Glutamatergic neuron (in vitro differentiated cells): Measurements from ENCODE around the gene CRYL1. TPM values are rescaled to one million over a fixed set of nuclear protein-coding genes. Genes with fewer than 3 reads are reported as not detected.

Experiments used
- DNase-seq: peaks from one replicate; pipeline ENCODE4 v3.0.0; 2022
- H3K27ac Mint-ChIP-seq: one replicate; pipeline ENCODE4 v1.8.0; 2020; ENCODE audit warnings: mild to moderate bottlenecking, mixed read lengths, inconsistent platforms; ENCODE audit not compliant: unreplicated experiment
- H3K27me3 Mint-ChIP-seq: one replicate; pipeline ENCODE4 v1.8.0; 2020; ENCODE audit warnings: mild to moderate bottlenecking, moderate library complexity, mixed read lengths, inconsistent platforms; ENCODE audit not compliant: unreplicated experiment
- H3K36me3 Mint-ChIP-seq: one replicate; pipeline ENCODE4 v1.8.0; 2020; ENCODE audit warnings: mild to moderate bottlenecking, mixed read lengths, inconsistent platforms; ENCODE audit not compliant: unreplicated experiment
- H3K4me1 Mint-ChIP-seq: one replicate; pipeline ENCODE4 v1.8.0; 2020; ENCODE audit warnings: mild to moderate bottlenecking, low read depth, mixed read lengths, inconsistent platforms; ENCODE audit not compliant: unreplicated experiment
- H3K4me3 Mint-ChIP-seq: one replicate; pipeline ENCODE4 v1.8.0; 2020; ENCODE audit warnings: mild to moderate bottlenecking, mixed read lengths, inconsistent platforms; ENCODE audit not compliant: unreplicated experiment
- H3K9me3 Mint-ChIP-seq: one replicate; pipeline ENCODE4 v1.8.0; 2020; ENCODE audit warnings: mild to moderate bottlenecking, moderate library complexity, mixed read lengths, inconsistent platforms; ENCODE audit not compliant: unreplicated experiment
- total RNA-seq: library from RNA; stranded (reverse); fragmentation: NEBNext Ultra II Directional; extraction: Animal tissue kit (Norgen Biotek cat#: 25700); gene quantifications from one replicate; pipeline ENCODE4 v1.2.1, GENCODE V29; 2021; ENCODE audit not compliant: unreplicated experiment
- TF ChIP-seq, protein P1 (sequence below): fragments of 200-600 bp; sonication (generic); IDR thresholded peaks from one replicate; pipeline ENCODE4 v1.5.0; 2021; ENCODE audit not compliant: partially characterized antibody, unreplicated experiment

The CRYL1 gene
- total RNA-seq, 1 donor from 2014 or later: 1.1 TPM

DNA sequence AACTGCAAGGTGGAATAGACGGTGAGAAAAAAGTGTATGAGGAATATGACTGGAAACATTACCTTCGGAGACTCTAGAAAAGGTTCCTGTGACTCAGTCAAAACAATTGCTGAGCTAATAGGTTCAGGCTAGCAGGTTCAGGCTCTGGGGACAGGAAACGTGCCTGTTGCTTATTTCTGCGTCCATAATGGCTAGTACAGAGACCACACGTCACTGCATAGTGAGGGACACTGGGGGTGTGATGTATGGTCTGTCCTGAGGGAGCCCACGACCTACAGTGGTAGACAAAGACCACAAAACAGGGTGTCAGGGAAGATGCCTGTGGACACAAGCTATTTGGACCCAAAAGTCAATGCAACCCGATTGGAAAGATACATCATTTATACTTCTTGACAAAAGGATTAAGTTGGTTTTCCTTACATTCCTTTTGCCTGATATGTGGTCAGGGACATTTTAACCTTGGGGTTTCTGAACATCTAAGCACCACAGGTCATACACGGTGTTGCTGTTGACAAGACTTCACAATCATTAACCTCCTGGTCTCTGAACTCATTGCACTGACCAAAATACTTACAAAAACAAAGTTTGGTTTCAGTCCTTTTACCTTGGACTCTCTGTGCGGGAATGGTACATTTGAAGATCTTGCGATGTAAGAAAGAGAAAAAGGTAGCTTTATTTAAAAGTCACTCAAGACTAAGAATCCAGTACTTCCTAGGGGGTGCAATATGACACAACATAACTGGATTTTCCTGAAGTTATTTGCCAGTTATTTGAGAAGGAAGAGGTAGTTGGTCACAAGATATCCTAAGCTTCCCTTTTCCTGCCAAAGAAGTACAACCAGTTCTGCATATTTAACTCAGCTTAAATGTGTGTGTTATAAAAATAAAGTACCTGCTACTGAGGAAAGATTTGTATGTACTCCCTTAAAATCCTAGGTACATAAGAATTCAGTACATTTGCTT is 20.0 kb downstream of the CRYL1 start:
- no peak overlapping the region for H3K4me3 Mint-ChIP-seq
- DNase-seq: no peak
- peaks cover 2% of the 10 kb centered on the region for H3K4me1 Mint-ChIP-seq
- TF ChIP-seq, protein P1, sequence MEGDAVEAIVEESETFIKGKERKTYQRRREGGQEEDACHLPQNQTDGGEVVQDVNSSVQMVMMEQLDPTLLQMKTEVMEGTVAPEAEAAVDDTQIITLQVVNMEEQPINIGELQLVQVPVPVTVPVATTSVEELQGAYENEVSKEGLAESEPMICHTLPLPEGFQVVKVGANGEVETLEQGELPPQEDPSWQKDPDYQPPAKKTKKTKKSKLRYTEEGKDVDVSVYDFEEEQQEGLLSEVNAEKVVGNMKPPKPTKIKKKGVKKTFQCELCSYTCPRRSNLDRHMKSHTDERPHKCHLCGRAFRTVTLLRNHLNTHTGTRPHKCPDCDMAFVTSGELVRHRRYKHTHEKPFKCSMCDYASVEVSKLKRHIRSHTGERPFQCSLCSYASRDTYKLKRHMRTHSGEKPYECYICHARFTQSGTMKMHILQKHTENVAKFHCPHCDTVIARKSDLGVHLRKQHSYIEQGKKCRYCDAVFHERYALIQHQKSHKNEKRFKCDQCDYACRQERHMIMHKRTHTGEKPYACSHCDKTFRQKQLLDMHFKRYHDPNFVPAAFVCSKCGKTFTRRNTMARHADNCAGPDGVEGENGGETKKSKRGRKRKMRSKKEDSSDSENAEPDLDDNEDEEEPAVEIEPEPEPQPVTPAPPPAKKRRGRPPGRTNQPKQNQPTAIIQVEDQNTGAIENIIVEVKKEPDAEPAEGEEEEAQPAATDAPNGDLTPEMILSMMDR: no peak
- peaks cover 4% of the 10 kb centered on the region for H3K36me3 Mint-ChIP-seq
- H3K27me3 Mint-ChIP-seq: peaks cover 2% of the 10 kb centered on the region
- peaks cover 1% of the 10 kb centered on the region for H3K9me3 Mint-ChIP-seq
- H3K27ac Mint-ChIP-seq: no peak overlapping the region

DNA sequence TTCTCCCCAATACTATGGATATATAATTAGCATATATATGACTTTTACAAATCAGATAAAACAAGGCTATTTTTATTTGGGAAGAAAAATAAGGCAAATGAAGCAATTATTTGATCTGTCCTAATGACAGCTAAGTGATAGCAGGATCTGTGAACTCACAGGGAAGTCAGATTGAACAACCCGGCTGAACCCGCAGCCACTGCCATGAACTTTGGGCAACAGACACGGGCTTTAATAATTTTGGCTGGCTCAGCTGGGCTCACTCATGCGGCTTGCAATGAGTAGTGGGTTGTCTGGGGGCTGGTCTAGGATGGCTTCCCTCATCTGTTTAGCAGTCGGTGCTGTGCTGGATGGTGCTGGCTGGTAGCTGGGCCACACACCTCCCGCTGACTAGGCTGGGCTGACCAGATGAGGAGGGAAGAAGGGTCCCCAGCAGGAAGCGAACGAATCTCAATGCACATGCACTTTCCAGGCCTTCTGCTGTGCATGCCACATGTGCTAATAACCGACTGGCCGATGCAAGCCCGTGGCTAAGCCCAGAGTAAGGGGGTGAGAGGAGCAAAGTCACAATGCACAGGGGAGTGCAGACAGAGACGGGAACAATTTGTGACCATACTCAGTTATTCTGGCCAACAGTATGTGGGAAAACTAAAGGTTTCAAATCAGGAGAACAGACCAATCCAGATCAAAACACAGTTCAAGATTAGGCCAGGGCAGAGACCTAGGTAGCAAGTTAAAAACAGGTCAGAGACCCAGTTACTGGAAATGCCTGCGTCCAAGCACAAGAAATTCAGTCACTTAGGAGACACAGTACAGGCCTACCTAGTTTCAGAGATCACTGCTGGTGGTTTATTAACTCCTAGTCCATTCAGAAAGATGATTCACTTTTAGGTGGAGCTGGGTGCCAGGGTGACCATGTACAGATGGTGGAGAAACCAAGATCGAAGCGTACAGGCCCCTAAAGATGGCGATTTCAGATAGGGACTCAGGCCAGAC is 22.3 kb downstream of the CRYL1 start:
- no peak for DNase-seq
- Mint-ChIP-seq H3K27ac (no peak overlapping the region), H3K4me3 (no peak overlapping the region), H3K27me3 (peaks cover 2% of the 10 kb centered on the region), H3K36me3 (peaks cover 9% of the 10 kb centered on the region), H3K9me3 (peaks cover 4% of the 10 kb centered on the region), H3K4me1 (peaks cover 2% of the 10 kb centered on the region)
- TF ChIP-seq, protein P1: no peak

DNA sequence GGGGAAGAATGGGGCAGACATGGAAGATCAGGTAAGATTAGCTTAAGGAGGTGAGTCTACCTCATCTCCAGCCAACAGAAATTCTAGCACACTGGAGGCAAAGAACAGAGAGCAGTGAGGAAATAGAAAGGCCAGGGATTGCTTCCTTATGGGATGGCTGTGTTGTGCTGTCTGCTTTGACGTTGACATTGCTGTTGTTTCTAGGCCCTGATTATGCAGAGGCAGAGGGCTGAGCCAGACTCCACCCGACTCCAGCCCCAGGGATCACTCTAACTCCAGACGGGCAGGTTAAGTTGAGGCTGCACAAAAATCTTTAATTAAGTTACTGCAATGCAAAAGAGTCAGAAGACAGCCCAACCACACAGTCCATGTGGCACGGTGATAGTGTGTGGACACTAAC is 24.1 kb downstream of the CRYL1 start:
- Mint-ChIP-seq H3K4me1 (peaks cover 2% of the 10 kb centered on the region), H3K27me3 (peaks cover 2% of the 10 kb centered on the region), H3K9me3 (peaks cover 4% of the 10 kb centered on the region), H3K36me3 (peaks cover 9% of the 10 kb centered on the region), H3K4me3 (no peak overlapping the region), H3K27ac (no peak overlapping the region)
- TF ChIP-seq, protein P1: no peak
- DNase-seq: no peak

DNA sequence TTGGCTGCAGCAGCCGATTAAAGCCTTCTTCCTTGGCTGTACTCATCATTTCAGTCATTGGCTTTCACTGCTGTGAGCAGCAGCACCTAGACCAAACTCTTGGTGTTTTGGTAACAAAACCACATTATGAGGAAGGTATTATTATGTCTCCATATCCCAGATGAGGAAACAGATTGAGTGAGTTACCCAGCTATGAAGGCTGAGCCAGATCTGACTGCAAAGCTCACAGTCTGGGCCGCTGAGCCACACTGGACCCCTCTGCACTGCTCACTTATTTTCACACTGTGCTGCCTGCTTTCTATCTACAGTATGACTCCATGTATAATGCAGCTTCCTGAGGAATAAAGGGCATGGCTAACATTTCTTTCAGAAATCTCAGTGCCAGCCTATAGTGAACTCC is 24.5 kb downstream of the CRYL1 start:
- Mint-ChIP-seq H3K36me3 (peaks cover 9% of the 10 kb centered on the region), H3K27me3 (peaks cover 2% of the 10 kb centered on the region), H3K4me3 (no peak overlapping the region), H3K4me1 (peaks cover 2% of the 10 kb centered on the region), H3K9me3 (peaks cover 4% of the 10 kb centered on the region), H3K27ac (no peak overlapping the region)
- TF ChIP-seq, protein P1: no peak
- DNase-seq: no peak
